Measurements from ENCODE around the gene DAPP1.
"Not testable (repeated sequence)": the region's sequence is repeated elsewhere in the genome, so short reads cannot be mapped to it uniquely, and the experiment has no call there.

The DAPP1 gene

DNA sequence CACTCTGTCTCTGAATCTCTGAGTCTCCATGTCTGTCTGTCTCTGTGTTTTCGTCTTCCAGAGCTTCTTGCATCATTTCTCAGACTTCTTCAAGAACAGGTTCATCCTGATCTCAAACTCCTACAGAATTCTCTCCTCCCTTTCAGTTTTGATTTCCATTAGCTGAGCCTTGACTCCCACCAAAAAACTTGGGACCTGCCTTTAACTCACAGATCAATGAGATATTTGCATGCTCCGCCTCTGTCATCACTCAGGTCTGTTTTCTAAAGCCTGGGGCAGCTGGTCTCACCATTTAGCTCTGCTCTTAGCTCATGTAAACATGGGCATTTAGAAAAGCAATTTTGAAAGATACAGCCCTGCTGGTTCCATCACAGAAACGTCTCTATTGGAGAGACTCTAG is 8.6 kb downstream of the DAPP1 start:
- DNase-seq, result no peak

DNA sequence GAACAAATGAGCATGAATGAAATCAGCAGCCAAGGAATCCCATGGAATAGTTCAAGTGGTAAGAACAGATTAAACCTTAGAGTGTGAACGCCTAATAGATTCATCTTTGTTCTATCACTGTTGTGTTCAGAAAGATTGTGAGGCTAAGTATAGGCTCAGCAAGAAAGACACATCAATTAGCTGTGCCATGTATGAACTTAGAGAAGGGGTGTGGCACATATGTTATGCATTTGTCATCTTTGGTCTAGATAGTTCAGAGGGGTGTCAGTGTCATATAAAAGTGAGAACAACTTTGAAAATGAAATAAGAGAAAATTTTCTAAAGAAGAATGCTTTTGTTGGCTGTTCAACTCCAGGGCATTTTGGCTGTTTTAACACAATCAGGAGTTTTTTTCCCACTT is 9.4 kb downstream of the DAPP1 start:
- no peak for DNase-seq

DNA sequence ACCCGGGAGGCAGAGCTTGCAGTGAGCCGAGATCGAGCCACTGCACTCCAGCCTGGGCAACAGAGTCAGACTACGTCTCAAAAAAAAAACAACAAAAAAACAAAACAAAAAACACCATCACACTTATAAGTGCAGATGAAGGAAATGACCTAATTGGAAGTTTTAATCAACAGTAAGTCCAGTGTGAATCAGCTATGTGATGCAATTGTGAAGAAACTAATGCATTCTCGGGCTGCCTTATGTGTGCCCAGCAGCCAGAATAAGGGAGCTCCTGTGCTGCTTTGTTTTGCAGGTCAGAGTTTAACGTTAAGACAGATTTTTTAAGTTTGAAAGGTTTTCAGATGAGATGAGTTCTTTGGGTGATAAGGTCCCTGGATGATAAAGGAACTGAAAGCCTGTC is 10.8 kb downstream of the DAPP1 start:
- no peak for DNase-seq

DNA sequence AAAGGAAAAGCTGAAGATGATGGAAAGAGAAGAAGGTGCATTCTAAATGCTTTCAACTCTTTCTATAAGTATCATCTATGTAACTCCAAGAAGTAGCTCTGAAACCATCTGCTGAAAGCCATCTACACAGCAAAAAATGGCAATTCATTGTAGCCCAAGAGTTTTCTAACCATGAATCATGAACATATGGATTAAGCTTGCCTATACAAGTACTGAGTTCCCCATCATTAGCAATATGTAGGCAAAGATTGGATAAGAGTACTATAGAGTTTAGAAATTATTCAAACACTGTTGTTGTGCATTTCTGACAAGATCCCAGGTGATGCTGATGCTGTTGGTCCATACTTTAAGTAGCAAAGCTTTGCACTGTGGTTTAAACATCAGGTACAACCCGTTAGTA is 11.2 kb downstream of the DAPP1 start:
- DNase-seq, result no peak

DNA sequence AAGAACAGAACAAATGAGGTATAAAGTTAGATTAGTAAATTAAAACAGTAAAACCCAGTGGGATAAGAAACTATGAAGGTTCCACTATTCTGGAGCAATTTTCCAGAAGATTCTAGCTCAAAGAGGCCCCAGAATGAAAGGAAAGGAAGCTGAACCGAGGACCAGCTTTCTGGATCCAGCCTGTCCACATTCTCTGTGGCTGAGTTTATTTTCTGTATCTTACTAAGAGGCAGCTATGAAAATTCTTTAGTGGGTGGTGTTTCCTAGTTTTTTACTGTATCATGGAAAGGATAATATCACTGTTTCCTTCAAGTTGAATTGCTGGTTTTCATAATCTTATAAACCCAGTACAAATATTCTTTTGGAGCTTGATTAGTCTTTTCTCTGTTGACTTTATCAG is 11.8 kb downstream of the DAPP1 start:
- DNase-seq, result no peak

DNA sequence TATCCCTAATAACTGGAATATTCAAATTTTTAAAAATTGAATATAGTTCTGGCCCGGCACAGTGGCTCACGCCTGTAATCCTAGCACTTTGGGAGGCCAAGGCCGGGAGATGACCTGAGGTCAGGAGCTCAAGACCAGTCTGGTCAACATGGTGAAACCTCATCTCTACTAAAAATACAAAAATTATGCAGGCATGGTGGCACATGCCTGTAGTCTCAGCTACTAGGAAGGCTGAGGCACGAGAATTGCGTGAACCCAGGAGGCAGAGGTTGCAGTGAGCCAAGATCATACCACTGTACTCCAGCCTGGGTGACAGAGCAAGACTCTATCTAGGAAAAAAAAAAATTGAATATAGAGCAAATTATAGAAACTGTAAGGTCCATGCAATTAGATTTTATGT is 13.4 kb downstream of the DAPP1 start:
- DNase-seq, result not testable (repeated sequence)

DNA sequence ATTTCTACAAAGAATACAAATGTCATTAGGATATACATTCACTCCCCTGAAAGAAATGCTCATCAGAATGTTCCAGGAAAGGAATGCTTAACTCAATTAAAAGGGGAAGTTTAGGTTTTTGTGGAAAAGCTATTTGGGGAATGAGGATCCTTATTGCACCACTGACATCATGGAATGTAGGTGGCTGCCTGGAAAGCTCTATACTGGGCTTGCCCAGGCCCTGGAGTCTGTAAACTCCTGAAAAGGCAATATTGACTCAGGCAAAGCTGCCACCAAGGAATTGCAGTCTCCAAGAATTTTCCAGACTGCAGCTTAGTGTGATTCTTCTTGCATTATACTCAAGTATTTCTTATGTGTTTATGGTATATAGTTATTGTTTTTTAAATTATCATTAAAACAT is 15.7 kb downstream of the DAPP1 start:
- no peak for DNase-seq

DNA sequence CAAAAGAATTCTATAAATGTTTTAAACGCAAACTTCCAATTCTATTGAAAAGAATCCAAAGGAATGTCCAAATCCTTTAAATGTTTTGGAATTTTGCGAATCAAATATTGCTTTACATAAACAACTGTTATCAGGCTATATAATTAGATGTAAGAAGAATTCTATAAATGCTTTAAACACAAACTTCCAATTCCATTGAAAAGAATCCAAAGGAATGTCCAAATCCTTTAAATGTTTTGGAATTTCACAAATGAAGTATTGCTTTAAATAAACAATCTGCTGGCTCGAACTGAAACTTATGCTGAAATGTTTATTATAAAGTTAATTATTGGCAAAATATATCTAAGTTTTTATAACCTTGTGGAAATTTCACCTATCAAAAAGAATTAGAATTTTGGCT is 16.1 kb downstream of the DAPP1 start:
- no peak for DNase-seq

DNA sequence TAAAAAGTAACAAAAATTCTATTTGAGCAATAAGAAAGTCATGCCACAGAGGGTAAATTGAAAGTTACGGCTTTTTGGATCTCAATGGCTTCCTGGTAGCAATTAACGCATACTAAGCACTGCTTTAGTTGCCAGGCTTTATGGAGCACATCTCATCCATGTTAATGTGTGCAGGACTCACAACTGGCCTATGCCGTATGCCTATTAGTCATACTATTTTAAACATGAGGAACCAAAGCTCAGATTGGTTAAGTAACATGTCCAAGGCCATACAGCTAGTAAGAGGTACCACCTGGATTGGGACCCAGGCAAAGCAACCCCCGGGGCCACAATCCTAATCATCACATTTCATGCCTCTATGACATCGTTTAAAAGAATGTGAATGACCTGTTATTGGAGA is 17.1 kb downstream of the DAPP1 start:
- DNase-seq, result no peak

DNA sequence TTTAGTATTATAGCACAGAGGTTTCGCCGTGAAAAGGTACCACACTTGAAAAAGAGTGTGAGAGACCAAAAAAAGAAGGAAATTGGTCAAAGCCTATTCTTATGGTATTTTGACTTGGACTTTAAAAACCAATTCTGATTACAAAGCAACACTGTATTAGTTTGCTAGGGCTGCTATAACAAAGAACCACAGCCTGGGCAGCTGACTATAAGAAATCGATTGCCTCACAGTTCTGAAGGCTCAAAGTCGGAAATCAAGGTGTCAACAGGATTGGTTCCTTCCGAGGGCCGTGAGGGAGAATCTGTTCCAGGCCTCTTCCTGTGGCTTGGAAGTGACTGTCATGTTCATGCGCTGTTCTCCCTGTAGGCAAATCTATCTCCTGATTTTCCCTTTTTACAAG is 17.9 kb downstream of the DAPP1 start:
- DNase-seq, result no peak

DNA sequence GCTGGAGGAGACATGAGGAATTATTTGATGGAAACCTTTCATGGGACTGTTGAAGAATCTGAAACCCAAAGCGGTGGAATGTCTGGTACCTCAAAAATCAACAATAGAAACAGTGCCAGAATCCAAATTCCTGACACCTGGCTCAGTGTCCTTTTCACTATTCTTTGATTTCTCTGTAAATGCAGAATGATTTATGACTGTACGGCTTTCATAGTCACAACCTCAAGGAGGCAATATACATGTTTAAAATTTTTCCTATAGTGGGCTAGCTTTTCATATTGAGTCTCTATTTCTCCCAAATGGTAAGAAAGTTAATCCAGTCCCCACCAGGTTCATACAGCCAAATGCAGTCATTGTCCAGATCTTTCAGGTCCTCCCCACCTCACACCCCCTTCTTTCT is 19.3 kb downstream of the DAPP1 start:
- DNase-seq, result no peak

DNA sequence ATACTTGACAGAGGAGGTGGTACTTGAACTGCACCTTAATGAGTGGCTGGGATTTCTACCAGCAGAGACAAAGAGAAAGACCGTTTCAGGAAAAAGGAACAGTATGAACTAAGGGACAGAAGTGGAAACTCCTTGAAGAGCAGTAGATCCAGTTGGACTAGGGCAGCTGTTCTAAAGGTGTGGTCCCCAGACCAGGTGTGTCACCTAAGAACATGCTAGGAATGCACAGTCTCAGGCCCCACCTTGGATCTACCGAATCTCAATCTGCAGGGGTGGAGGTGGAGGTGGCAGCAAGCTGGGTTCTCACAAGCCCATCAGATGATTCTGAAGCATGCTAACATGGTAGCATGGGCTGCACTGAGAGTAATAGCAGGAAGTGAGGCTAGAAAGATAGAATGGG is 22.3 kb downstream of the DAPP1 start:
- DNase-seq, result no peak

DNA sequence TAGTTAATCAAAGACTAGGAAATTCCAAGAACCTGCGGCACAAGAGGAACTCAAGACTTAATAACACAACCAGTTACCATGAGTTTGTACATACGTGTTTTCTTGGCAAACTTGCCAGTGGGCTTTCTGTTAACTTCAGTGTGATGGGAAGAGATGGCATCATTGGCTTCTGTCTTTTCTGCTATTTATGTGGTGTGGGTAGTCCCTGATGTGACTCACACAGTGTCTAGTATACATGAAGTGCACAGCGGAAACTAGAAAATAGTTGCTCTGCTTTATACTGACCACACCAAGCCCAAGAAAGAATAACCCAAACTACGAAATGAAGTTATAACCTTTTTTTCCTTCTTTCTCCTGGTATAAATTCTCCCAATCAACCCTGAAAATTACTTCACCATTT is 24.5 kb downstream of the DAPP1 start:
- no peak for DNase-seq

DNA sequence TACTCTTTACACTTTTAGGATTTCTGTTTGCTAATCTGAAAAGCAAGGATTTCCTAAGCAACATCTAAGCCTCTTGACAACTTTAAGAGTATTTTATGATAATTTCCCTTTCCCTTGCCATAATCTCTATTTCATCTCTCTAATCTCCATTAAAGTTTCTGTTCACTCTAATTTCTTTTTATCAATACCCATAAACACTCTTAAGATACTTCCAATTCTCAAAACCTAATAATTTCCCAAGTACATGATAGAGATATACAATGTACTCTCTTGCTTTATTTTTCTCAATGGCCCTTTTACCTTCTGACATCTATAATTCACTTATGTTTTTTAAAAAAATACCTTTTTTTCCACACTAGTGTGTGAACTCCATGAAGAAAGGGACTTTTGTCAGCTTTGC is 26.8 kb downstream of the DAPP1 start:
- no peak for DNase-seq

DNA sequence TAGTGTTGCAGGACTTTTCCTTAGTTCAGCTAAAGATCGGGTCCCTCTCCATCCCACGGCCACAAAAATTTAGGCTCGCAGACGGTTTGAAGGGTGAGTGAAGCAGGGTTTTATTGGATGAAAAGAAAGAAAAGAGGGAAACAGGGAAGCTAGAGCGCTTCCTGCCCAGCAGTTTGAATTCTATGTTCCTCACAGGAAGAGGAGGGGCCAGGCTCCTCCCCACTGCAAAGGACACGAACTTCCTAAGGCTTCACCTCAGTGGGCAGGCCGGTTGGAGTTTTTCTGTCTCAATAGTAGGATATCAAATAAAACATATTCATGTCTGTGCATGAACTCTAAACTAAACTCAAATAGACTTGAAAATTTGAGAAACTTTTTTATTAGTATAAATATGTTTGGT is 27.4 kb downstream of the DAPP1 start:
- no peak for DNase-seq

DNA sequence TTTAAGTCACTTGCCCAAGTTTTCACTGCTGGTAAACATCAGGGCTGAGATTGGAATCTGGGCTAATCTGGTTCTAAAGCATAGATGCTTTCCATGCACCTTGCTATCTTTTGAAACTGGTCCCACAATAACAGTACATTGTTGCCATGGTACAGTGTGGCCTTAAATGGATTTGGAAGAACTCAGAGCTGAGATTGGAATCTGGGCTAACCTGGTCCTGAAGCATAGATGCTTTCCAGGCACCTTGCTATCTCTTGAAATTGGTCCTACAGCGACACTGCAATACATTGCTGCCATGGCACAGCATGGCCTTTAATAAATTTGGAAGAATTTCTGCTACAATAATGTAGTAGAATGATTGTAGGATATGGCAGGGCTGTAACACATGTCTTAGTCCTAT is 28.6 kb downstream of the DAPP1 start:
- no peak for DNase-seq

DNA sequence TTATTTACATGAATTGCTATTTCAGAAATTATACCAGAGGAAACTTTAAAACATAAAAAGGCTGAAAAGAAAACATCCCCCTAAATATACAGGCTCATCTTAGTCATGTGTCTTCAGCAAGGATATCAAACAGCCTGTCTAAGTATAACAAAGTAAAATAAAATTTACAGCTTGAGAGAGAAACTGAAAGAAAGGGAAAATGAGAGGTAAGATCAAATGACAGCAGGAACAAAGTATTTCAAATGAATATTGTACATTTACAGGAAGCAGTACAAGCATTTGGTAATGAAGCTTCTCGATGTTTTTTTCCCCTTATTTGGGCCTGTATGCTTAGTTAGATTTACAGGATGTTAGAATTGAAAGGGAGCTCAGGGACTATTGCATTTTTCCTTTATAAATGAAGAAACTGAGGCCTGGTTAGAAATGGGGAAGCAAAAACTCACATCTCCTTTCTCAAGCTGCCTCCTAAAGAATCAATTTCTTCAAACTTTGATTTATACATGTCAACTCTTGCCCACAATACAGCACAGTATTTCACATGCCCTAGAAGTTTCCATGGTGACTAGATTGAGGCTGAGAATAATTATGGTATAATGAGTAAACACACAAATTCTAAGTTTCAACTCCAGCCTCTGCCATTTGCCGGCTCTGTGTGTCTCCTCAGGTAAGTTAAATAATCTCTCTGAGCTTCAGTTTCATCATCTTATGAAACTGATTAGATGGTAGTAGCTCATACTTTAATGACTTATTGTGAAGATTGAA is 29.3 kb downstream of the DAPP1 start:
- DNase-seq, result no peak

DNA sequence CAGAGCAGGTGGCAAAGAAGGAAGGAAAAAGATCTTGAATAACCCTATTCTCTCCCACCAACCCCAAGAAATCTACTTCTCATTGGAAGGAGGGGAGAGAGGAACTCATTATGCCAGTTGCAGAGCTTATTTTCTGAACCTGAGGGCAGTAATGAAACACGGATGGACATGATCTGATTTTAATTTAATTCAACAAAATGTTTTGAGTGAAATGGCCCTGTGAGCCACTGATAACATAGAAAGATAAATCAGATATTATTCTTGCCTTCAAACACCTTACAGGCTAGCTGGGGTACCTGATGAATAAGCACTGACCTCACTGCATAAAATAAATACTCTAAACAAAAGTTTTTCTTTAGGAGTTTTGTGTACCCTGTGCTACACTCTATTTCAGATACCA is 30.3 kb downstream of the DAPP1 start:
- DNase-seq, result no peak

DNA sequence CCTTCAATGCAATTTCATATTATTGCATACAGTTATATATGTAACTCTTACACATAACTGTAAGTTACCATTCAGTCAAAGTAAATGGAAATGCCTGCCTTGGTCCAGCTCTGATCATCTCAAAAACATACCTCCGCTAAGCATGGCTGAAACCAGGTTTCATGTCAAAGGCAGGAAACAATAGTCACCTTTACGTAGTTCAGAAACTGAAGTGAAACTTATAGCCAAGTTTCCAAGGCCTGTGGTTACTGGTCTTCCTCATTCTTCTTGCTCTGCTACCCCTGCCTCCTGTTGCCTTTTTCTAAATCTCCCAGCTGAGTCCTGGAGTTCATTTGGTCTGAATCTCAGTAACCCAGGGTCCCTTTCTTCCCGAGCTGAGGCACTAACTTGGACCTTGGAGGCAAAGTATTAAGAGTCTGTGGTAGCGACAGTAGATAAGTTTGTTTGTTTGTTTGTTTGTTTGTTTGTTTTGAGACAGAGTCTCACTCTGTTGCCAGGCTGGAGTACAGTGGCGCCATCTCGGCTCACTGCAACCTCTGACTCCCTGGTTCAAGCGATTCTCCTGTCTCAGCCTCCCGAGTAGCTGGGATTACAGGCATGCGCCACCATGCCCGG is 30.8 kb downstream of the DAPP1 start:
- no peak for DNase-seq

DNA sequence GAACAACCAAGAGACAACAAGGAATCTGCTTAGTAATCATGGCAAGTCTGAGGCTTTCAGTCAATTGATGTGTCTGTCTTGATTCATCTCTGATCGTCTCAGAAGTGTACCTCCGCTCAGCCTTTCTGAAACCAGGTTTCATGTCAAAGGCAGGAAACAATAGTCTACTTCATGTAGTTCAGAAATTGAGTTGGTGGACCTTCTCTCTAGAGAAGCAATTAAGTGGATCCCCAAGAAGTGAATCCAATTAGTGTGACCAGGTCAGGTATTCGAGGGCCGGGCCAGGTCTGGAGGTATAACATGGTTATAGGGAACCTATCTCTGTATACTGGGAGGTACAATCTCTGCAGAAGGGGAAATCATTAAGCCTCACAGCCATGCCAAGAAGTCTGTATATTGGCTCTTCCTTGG is 32.0 kb downstream of the DAPP1 start:
- no peak for DNase-seq

DNA sequence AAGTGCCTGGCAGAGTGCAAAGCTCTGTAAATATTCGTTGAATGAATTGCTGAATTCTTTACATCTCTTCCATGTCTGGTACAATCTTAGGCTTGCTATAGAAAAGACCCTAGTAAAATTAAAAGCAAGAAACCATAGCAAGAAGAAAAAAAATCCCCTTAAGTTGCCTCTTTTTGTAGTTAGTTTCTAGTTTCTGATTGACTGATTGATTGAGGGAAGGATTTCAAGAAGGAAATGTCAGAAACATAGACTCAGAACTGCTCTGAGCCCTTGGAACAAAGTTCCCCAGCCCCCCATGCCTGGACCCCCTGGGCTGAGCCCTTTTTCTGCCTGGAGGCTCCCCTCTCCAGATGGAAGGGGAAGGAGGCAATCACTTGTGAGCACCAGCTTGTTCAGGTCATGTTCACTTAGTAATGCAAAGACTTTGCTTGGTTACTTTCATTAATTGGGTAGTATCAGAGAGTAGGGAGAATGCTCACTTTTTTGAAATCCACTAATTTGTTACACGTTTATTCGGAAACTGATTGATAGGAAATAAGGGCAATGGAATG is 35.6 kb downstream of the DAPP1 start:
- no peak for DNase-seq

DNA sequence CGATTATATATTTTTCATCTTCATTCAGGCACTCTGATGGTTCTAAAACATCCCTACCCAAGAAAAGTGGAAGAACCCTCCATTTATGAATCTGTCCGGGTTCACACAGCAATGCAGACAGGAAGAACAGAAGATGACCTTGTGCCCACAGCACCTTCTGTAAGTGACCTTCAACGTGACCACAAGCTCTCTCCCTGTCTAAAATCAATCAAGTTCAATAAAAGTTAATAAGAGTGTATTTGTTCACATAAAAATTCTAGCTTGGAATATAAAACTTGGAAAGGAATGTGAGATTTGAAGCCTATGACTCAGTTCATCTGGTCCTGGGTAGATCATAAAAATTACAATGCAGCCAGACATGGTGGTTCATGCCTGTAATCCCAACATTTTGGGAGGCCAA is 36.6 kb downstream of the DAPP1 start:
- no peak for DNase-seq

DNA sequence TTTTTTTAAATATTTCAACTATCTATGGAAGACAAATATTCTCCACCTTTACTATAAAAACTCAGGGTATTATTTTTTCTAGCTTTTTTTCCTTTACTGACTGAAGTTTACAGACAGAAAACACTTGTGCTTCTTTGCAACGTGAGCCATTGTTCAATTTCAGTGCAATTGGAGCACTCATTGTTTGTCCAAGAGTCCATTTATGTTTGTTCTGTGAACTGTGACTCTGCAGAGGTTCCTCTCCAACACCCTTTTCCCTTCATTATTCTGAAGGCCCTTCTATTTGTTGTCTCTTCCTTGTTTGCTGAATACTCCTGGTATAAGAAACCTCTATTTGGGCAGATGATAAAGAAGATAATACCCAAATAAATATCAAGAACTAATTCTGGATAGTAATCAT is 37.4 kb downstream of the DAPP1 start:
- no peak for DNase-seq

DNA sequence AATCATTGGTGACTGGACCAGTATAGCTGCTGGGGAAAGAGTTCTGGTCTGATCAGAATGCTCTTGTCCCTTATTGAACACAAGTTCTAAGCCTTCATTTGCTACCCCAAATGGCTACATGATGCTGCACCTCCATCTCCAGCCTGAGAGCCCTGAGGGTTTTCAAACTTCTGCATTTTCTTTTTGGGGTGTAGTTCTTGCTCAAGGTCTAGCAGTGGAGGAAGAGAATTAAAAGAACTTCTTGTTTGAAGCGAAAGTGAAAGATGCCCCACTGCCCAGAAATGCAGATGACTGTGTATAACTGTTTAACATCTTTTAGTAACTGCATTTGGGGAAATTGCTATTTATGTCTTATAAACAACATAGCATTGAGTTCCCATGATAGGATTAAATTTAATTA is 39.1 kb downstream of the DAPP1 start:
- no peak for DNase-seq

DNA sequence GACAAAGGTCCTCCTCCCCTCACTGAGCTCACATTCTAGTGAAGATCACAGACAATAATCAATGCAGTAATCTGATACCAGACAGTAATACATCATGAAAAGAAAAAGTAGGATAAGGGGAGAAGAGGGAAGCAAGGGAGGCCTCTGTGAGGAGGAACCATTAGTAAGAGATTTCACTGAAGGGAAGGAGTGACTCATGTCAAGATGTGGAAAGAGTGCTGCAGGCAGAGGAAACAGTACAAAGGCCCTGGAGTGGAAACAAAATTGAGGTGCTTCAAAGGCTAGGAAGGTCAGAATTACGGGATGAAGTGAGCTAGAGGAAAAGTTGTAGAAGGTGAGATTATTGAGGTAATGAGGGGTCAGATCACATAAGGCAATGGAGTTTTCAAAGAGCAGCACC is 39.5 kb downstream of the DAPP1 start:
- peak; percentile 0 for DNase-seq
